ENCODE data around the gene LENG9. TPM values are rescaled to one million over a fixed set of nuclear protein-coding genes. Genes with fewer than 3 reads are reported as not detected.
"Not testable (repeated sequence)": the region's sequence is repeated elsewhere in the genome, so short reads cannot be mapped to it uniquely, and the experiment has no call there.

LENG9 gene
- total and polyA plus RNA-seq, 4 donors, result 1.8 to 13.8 (median 8.2) TPM

DNA sequence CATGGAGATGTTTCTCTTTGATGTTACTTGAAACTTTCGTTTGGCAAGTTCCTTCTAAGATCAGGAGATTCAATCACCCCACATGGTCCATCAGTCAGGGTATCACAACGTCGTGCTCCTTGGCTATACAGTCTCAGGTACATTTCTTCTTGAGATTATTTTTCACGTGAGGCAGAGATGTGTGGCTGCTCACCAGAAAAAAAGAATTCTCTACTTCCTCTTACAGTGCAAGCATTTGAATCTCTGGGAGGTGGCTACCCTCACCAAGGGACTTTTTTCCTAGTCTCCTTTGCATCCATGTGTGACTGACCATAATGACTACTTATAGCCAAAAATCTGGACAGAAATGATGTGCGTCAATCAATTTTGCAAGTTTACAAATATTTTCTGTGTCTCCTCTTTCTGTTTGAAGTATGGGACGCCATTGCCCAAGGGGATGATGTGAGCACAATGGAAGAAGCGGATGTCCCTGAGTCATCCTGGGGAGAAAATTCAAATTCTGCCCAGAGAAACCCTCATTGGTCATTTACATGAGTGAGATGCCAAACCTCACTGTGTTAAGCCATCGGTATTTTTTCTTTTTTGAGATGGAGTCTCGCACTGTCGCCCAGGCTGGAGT is 30.5 kb upstream of the LENG9 start:
- no peak overlapping the region for H3K4me3 ChIP-seq
- no peak for DNase-seq
- H3K4me1 ChIP-seq (ENCODE audit: control insufficient read depth in 5 of 5, insufficient read depth in 5 of 5, low read length in 5 of 5), result no peaks in the 10 kb centered on the region
- no peaks in the 10 kb centered on the region for H3K36me3 ChIP-seq (ENCODE audit: control insufficient read depth in 4 of 4, insufficient read depth in 4 of 4, low read length in 4 of 4)
- no peak overlapping the region for H3K9ac ChIP-seq (ENCODE audit: insufficient read depth in 1 of 2, low read length in 2 of 2)
- ATAC-seq (ENCODE audit: insufficient read depth, low FRiP score), result no peak
- no peak overlapping the region for H3K27ac ChIP-seq (ENCODE audit: low read depth in 1 of 2, low read length in 1 of 2)
- H3K9me3 ChIP-seq (ENCODE audit: control insufficient read depth in 4 of 4, insufficient read depth in 3 of 4, low read length in 3 of 4), result peaks cover 0 to 2% (median 0%) of the 10 kb centered on the region in 4 donors
- TF ChIP-seq, protein P1, sequence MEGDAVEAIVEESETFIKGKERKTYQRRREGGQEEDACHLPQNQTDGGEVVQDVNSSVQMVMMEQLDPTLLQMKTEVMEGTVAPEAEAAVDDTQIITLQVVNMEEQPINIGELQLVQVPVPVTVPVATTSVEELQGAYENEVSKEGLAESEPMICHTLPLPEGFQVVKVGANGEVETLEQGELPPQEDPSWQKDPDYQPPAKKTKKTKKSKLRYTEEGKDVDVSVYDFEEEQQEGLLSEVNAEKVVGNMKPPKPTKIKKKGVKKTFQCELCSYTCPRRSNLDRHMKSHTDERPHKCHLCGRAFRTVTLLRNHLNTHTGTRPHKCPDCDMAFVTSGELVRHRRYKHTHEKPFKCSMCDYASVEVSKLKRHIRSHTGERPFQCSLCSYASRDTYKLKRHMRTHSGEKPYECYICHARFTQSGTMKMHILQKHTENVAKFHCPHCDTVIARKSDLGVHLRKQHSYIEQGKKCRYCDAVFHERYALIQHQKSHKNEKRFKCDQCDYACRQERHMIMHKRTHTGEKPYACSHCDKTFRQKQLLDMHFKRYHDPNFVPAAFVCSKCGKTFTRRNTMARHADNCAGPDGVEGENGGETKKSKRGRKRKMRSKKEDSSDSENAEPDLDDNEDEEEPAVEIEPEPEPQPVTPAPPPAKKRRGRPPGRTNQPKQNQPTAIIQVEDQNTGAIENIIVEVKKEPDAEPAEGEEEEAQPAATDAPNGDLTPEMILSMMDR (IDR thresholded peaks at IDR 0.05; ENCODE audit: control extremely low read depth, extremely low read depth), result no peak
- H3K27me3 ChIP-seq (ENCODE audit: control insufficient read depth in 3 of 3, insufficient read depth in 3 of 3, low read length in 2 of 3), result no peaks in the 10 kb centered on the region
- 72 to 76% methylated on average over 10 of the region's 10 CpGs for WGBS, 2 donors

DNA sequence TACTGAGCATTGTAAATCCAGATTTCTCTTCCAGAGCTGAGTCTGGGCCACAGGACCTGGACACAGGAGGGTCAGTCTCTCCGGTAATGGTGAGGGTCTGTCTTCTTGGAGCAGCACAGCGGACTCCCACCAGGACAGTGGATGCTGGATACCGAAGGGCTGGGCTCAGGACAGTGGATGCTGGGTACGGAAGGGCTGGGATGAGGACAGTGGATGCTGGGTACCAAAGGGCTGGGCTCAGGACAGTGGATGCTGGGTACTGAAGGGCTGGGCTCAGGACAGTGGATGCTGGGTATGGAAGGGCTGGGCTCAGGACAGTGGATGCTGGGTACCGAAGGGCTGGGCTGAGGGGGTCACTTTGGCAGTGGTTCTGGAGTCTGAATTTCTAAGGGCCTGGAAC is 29.5 kb upstream of the LENG9 start:
- not testable (repeated sequence) for ATAC-seq (ENCODE audit: insufficient read depth, low FRiP score); H3K4me1 ChIP-seq (ENCODE audit: control insufficient read depth in 5 of 5, insufficient read depth in 5 of 5, low read length in 5 of 5); H3K27me3 ChIP-seq (ENCODE audit: control insufficient read depth in 3 of 3, insufficient read depth in 3 of 3, low read length in 2 of 3); H3K9me3 ChIP-seq (ENCODE audit: control insufficient read depth in 4 of 4, insufficient read depth in 3 of 4, low read length in 3 of 4); H3K36me3 ChIP-seq (ENCODE audit: control insufficient read depth in 4 of 4, insufficient read depth in 4 of 4, low read length in 4 of 4); H3K4me3 ChIP-seq; H3K27ac ChIP-seq (ENCODE audit: low read depth in 1 of 2, low read length in 1 of 2); DNase-seq; H3K9ac ChIP-seq (ENCODE audit: insufficient read depth in 1 of 2, low read length in 2 of 2)
- WGBS, 2 donors, result 81 to 94% methylated on average over 5 of the region's 5 CpGs

DNA sequence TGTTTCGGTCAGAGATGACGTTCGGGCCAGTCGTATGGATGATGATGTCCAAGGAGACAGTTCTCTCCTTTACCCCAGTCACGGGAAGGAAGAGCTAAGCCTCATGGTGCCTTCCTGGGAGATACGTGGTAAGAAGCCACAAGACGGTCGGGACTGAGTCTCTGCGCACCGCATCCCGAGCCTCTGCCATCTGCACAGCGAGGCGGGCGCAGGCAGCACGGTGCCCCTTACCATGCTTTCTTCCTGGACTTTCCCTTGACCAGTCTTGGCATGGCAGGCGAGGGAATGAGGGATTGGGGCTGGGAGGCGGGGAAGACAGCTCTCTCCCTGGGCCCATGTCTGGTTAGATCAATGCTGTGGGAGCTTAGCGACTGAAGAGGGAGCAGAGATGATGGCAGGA is 29.0 kb upstream of the LENG9 start:
- H3K27me3 ChIP-seq (ENCODE audit: control insufficient read depth in 3 of 3, insufficient read depth in 3 of 3, low read length in 2 of 3), result no peaks in the 10 kb centered on the region
- 83 to 94% methylated on average over 18 of the region's 18 CpGs for WGBS, 2 donors
- DNase-seq, result no peak

DNA sequence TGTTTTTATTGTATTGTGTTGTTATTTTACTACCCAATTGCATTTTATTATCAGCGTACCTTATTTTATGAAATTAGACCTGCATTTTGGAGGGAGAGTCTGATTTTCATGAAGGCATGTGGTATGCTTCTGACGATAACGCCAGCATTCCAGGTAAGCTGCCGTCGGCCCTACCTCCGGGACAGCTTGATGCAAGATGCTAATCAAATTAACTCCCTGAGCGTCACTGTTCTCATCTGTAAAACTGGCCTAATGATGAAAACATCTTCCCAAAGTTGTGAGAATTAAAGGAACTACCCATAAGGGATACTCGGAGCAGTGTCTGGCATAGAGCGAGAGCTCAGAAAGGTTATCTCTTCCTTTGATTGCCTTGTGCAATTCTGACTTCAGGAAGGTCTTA is 26.2 kb upstream of the LENG9 start:
- H3K9ac ChIP-seq (ENCODE audit: insufficient read depth in 1 of 2, low read length in 2 of 2), result no peak overlapping the region
- DNase-seq, result no peak
- H3K4me1 ChIP-seq (ENCODE audit: control insufficient read depth in 5 of 5, insufficient read depth in 5 of 5, low read length in 5 of 5), result no peaks in the 10 kb centered on the region
- TF ChIP-seq, protein P1 (IDR thresholded peaks at IDR 0.05; ENCODE audit: control extremely low read depth, extremely low read depth), result no peak
- no peaks in the 10 kb centered on the region for H3K27me3 ChIP-seq (ENCODE audit: control insufficient read depth in 3 of 3, insufficient read depth in 3 of 3, low read length in 2 of 3)
- no peaks in the 10 kb centered on the region for H3K36me3 ChIP-seq (ENCODE audit: control insufficient read depth in 4 of 4, insufficient read depth in 4 of 4, low read length in 4 of 4)
- no peak overlapping the region for H3K4me3 ChIP-seq
- no peak for ATAC-seq (ENCODE audit: insufficient read depth, low FRiP score)
- H3K9me3 ChIP-seq (ENCODE audit: control insufficient read depth in 4 of 4, insufficient read depth in 3 of 4, low read length in 3 of 4), result peaks cover 0 to 2% (median 0%) of the 10 kb centered on the region in 4 donors
- H3K27ac ChIP-seq (ENCODE audit: low read depth in 1 of 2, low read length in 1 of 2), result no peak overlapping the region
- 65 to 74% methylated on average over 9 of the region's 9 CpGs for WGBS, 2 donors

More for the DNA sequence above, 29.0 kb upstream of the LENG9 start:
- ATAC-seq (ENCODE audit: insufficient read depth, low FRiP score), result no peak
- no peak overlapping the region for H3K27ac ChIP-seq (ENCODE audit: low read depth in 1 of 2, low read length in 1 of 2)
- H3K9ac ChIP-seq (ENCODE audit: insufficient read depth in 1 of 2, low read length in 2 of 2), result no peak overlapping the region
- TF ChIP-seq, protein P1 (IDR thresholded peaks at IDR 0.05; ENCODE audit: control extremely low read depth, extremely low read depth), result no peak
- peaks cover 0 to 2% (median 0%) of the 10 kb centered on the region in 4 donors for H3K9me3 ChIP-seq (ENCODE audit: control insufficient read depth in 4 of 4, insufficient read depth in 3 of 4, low read length in 3 of 4)
- no peaks in the 10 kb centered on the region for H3K36me3 ChIP-seq (ENCODE audit: control insufficient read depth in 4 of 4, insufficient read depth in 4 of 4, low read length in 4 of 4)
- no peaks in the 10 kb centered on the region for H3K4me1 ChIP-seq (ENCODE audit: control insufficient read depth in 5 of 5, insufficient read depth in 5 of 5, low read length in 5 of 5)
- no peak overlapping the region for H3K4me3 ChIP-seq
